Measurements from ENCODE around the gene SCAP. TPM values are rescaled to one million over a fixed set of nuclear protein-coding genes. Genes with fewer than 3 reads are reported as not detected.

Gene SCAP
- total RNA-seq, 1 experiment from 2014 or later = 67.6 TPM

DNA sequence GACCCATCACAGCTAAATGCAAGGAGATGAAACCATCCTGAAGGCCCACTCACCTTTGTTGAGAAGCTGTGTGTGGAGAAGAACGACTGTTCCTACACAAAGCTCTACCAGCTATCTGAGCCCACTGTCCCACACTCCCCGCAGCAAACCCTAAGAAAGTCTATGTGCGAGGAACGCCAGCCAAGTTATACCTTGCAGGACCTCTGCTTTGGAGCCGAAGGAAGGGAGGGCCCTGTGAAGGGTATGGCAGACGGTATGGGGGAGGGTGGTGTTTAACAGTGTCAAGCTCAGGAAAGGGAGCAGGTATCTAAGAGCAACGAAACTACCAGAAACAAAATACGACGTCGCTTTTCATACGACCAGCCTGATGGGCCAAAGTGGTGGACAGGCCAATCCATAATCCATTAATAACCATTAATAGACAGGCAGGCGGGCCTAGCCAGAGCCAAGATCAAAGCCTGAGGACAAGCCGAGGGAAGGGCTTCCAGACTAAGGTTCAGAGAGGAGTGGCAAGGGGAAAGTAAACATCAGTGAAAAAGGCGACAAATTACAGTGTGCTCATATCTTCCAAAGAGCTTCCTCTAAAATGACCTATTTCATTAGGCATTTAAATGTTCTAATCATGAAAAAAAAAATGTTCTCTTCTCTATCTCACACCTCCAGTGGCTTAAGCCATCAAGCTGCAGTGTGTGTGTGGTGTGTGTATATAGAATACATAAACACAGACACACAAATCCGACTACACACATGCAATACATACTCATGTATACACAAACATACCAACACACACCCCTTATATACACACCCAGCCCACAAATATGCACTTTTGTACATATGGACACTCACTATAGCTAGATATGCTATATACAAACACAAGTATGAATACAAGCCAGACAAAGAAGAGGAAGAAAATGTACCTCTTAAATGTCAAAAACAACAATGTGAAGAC is 51.0 kb downstream of the SCAP start:
- intact Hi-C loops (cut with micrococcal nuclease) = loop anchor here (5.0 kb wide), 1 partner anchor 363 kb away; no protein-coding TSS in a partner anchor
- peaks cover 5 to 11% of the 10 kb centered on the region in 2 experiments; a peak in 2 of 4 replicates for H3K4me1 ChIP-seq (ENCODE audit: control insufficient read depth in 1 of 2, insufficient read depth in 2 of 2, low read length in 2 of 2)
- H3K9ac ChIP-seq (ENCODE audit: low read length) = no peak overlapping the region
- no peak overlapping the region for H3K4me3 ChIP-seq (replicated peaks in 1 of 2; ENCODE audit: low read depth in 1 of 2, low read length in 2 of 2)
- H3K27ac ChIP-seq (ENCODE audit: low read depth, low read length) = no peak overlapping the region
- RAD21 ChIA-PET (ENCODE audit: low non-redundant PET in 1 of 2, low total read pairs in 2 of 2, uncharacterized antibody in 2 of 2, unreplicated experiment in 2 of 2) = no interaction called here
- TF ChIP-seq SRF (IDR thresholded peaks at IDR 0.05; ENCODE audit: low read depth) (no peak), CBX3 (IDR thresholded peaks at IDR 0.05; ENCODE audit: low read depth) (no peak), ZBTB33 (IDR thresholded peaks at IDR 0.05; ENCODE audit: extremely low read depth, insufficient replicate concordance, low read length) (no peak), EZH2phosphoT487 (IDR thresholded peaks at IDR 0.05; ENCODE audit: borderline replicate concordance) (no peak), EGR1 (IDR thresholded peaks at IDR 0.05; ENCODE audit: low read depth) (no peak), ELF1 (IDR thresholded peaks at IDR 0.05; ENCODE audit: borderline replicate concordance, low read depth) (no peak), EZH2 (IDR thresholded peaks at IDR 0.05) (no peak), YY1 (IDR thresholded peaks at IDR 0.05; ENCODE audit: extremely low read depth, insufficient replicate concordance, low read depth, low read length) (no peak), JUND (IDR thresholded peaks at IDR 0.05) (no peak), SIN3A (IDR thresholded peaks at IDR 0.05; ENCODE audit: low read depth) (no peak), SP1 (IDR thresholded peaks at IDR 0.05; ENCODE audit: low read depth) (no peak), POLR2AphosphoS5 (IDR thresholded peaks at IDR 0.05; ENCODE audit: low read depth, low read length) (no peak)
- TF ChIP-seq, protein P1, sequence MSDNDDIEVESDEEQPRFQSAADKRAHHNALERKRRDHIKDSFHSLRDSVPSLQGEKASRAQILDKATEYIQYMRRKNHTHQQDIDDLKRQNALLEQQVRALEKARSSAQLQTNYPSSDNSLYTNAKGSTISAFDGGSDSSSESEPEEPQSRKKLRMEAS (IDR thresholded peaks at IDR 0.05) = no peak
- TF ChIP-seq, protein P2, sequence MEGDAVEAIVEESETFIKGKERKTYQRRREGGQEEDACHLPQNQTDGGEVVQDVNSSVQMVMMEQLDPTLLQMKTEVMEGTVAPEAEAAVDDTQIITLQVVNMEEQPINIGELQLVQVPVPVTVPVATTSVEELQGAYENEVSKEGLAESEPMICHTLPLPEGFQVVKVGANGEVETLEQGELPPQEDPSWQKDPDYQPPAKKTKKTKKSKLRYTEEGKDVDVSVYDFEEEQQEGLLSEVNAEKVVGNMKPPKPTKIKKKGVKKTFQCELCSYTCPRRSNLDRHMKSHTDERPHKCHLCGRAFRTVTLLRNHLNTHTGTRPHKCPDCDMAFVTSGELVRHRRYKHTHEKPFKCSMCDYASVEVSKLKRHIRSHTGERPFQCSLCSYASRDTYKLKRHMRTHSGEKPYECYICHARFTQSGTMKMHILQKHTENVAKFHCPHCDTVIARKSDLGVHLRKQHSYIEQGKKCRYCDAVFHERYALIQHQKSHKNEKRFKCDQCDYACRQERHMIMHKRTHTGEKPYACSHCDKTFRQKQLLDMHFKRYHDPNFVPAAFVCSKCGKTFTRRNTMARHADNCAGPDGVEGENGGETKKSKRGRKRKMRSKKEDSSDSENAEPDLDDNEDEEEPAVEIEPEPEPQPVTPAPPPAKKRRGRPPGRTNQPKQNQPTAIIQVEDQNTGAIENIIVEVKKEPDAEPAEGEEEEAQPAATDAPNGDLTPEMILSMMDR (IDR thresholded peaks at IDR 0.05 in 2 of 3, conservative IDR thresholded peaks at IDR 0.05 in 1 of 3; ENCODE audit: borderline replicate concordance in 1 of 3, insufficient read depth in 1 of 3, low read depth in 2 of 3, low read length in 2 of 3) = no peak
- TF ChIP-seq, protein P3, sequence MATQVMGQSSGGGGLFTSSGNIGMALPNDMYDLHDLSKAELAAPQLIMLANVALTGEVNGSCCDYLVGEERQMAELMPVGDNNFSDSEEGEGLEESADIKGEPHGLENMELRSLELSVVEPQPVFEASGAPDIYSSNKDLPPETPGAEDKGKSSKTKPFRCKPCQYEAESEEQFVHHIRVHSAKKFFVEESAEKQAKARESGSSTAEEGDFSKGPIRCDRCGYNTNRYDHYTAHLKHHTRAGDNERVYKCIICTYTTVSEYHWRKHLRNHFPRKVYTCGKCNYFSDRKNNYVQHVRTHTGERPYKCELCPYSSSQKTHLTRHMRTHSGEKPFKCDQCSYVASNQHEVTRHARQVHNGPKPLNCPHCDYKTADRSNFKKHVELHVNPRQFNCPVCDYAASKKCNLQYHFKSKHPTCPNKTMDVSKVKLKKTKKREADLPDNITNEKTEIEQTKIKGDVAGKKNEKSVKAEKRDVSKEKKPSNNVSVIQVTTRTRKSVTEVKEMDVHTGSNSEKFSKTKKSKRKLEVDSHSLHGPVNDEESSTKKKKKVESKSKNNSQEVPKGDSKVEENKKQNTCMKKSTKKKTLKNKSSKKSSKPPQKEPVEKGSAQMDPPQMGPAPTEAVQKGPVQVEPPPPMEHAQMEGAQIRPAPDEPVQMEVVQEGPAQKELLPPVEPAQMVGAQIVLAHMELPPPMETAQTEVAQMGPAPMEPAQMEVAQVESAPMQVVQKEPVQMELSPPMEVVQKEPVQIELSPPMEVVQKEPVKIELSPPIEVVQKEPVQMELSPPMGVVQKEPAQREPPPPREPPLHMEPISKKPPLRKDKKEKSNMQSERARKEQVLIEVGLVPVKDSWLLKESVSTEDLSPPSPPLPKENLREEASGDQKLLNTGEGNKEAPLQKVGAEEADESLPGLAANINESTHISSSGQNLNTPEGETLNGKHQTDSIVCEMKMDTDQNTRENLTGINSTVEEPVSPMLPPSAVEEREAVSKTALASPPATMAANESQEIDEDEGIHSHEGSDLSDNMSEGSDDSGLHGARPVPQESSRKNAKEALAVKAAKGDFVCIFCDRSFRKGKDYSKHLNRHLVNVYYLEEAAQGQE (IDR thresholded peaks at IDR 0.05; ENCODE audit: low read depth) = no peak
- H3K4me2 ChIP-seq (ENCODE audit: low read length) = no peak overlapping the region
- CTCF ChIA-PET = interaction anchor here (0.6 kb wide), 1 partner anchor 530 kb away, joined by 3 read pairs; no protein-coding TSS in a partner anchor
- no peaks in the 10 kb centered on the region for H3K9me3 ChIP-seq (ENCODE audit: control insufficient read depth in 1 of 2, insufficient read depth in 1 of 2, low read depth in 1 of 2, low read length in 2 of 2)
- no peaks in the 10 kb centered on the region for H4K20me1 ChIP-seq (ENCODE audit: insufficient read depth)
- DNase-seq (ENCODE audit: low read depth, low spot score) = no peak
- no peak overlapping the region for H2AFZ ChIP-seq (ENCODE audit: low read depth, low read length, poor library complexity, severe bottlenecking)
- no peaks in the 10 kb centered on the region for H3K27me3 ChIP-seq (ENCODE audit: insufficient read depth, low read length)
- no peaks in the 10 kb centered on the region for H3K9me2 ChIP-seq (ENCODE audit: insufficient read depth)
- no peaks in the 10 kb centered on the region; the same call in 1 of the 2 replicates for H3K79me2 ChIP-seq (ENCODE audit: insufficient read depth, low read length)
- H3K36me3 ChIP-seq (ENCODE audit: control insufficient read depth in 1 of 2, insufficient read depth in 2 of 2, low read length in 2 of 2) = peaks cover 2 to 9% of the 10 kb centered on the region in 2 experiments; a peak in 2 of 4 replicates
- ATAC-seq = no peak
- no TSS peak for BruUV-seq (replicated peaks)
- POLR2A ChIA-PET = no interaction called here

All from HCT116 (cell line).